Measurements from ENCODE around the gene WNT3A. TPM values are rescaled to one million over a fixed set of nuclear protein-coding genes. Genes with fewer than 3 reads are reported as not detected.
"Not testable (repeated sequence)": the region's sequence is repeated elsewhere in the genome, so short reads cannot be mapped to it uniquely, and the experiment has no call there.

WNT3A gene
- total RNA-seq, 1 donor from 2014 or later: not detected

DNA sequence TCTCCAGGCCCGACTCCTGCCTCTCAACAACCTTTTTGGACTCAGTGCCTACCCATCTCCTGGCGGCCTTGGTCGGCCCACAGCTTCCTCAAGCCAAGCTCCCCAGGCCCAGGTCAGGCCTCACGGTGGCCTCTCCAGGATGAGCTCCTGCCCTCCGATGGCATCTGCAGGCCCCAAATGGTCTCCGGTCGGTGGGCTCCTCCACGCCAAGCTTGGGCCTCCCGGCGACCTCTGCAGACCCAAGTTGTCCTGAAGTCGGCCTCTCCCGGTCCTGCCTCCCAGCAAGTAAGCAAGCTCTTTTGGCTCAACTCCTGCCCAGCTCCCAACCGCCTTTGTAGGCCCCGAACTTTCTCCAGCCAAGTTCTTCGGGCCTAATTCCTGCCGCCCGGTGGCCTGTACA is 35.6 kb upstream of the WNT3A start:
- H3K9me3 Mint-ChIP-seq (ENCODE audit: low read depth); H3K4me3 Mint-ChIP-seq (ENCODE audit: unreplicated experiment); H3K27me3 Mint-ChIP-seq (ENCODE audit: low read depth); H3K27ac Mint-ChIP-seq (ENCODE audit: unreplicated experiment); DNase-seq (ENCODE audit: low spot score); H3K4me1 Mint-ChIP-seq (ENCODE audit: low read depth); H3K36me3 Mint-ChIP-seq (ENCODE audit: low read depth): not testable (repeated sequence)

DNA sequence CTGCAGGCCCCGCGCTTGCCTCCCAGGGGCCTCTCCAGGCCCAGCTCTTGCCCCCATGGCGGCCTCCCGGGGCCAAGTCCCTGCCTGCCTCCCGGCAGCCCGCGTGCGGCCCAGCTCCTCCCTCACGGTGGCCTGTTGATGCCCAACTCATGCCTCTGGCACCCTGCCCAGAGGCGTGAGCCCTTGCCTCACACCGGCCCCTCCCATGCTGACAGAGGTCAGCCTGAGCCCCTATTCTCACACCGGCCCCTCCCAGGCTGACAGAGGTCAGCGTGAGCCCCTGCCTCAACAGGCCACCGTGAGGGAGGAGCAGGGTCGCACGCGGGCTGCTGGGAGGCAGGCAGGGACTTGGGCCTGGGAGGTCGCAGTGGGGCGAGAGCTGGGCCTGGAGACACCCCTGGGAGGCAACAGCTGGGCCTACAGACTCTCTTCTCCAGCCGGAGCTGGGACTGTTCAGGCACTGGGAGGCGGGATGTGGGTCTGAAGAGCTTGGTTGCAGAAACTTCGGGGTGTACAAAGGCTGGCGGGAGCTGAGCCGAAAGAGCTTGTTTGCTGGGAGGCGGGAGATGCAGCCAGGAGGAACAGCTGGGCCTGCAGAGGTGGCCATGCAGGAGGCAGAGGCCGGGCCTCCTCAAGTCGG is 35.0 kb upstream of the WNT3A start:
- H3K36me3 Mint-ChIP-seq (ENCODE audit: low read depth); H3K9me3 Mint-ChIP-seq (ENCODE audit: low read depth); DNase-seq (ENCODE audit: low spot score); H3K4me3 Mint-ChIP-seq (ENCODE audit: unreplicated experiment); H3K4me1 Mint-ChIP-seq (ENCODE audit: low read depth); H3K27me3 Mint-ChIP-seq (ENCODE audit: low read depth): not testable (repeated sequence)
- H3K27ac Mint-ChIP-seq (ENCODE audit: unreplicated experiment): peak overlapping the region; percentile 32

DNA sequence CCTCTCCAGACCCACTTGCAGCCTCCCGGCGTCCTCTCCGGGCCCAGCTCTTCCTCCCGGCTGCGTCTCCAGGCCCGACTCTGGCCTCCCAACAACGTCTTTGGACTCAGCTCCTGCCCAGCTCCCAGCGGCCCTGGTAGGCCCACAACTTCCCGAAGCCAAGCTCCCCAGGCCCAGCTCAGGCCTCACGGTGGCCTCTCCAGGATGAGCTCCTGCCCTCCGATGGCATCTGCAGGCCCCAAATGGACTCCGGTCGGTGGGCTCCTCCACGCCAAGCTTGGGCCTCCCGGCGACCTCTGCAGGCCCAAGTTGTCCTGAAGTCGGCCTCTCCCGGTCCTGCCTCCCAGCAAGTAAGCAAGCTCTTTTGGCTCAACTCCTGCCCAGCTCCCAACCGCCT is 34.5 kb upstream of the WNT3A start:
- H3K4me1 Mint-ChIP-seq (ENCODE audit: low read depth); H3K27ac Mint-ChIP-seq (ENCODE audit: unreplicated experiment); H3K36me3 Mint-ChIP-seq (ENCODE audit: low read depth); H3K4me3 Mint-ChIP-seq (ENCODE audit: unreplicated experiment); DNase-seq (ENCODE audit: low spot score); H3K27me3 Mint-ChIP-seq (ENCODE audit: low read depth); H3K9me3 Mint-ChIP-seq (ENCODE audit: low read depth): not testable (repeated sequence)

DNA sequence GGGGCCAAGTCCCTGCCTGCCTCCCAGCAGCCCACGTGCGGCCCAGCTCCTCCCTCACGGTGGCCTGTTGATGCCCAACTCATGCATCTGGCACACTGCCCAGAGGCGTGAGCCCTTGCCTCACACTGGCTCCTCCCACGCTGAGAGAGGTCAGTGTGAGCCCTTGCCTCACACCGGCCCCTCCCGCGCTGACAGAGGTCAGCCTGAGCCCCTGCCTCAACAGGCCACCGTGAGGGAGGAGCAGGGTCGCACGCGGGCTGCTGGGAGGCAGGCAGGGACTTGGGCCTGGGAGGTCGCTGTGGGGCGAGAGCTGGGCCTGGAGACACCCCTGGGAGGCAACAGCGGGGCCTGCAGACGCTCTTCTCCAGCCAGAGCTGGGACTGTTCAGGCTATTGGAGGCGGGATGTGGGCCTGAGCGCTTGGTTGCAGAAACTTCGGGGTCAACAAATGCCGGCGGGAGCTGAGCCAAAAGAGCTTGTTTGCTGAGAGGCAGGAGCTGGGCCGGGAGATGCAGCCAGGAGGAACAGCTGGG is 33.9 kb upstream of the WNT3A start:
- not testable (repeated sequence) for H3K4me3 Mint-ChIP-seq (ENCODE audit: unreplicated experiment)

DNA sequence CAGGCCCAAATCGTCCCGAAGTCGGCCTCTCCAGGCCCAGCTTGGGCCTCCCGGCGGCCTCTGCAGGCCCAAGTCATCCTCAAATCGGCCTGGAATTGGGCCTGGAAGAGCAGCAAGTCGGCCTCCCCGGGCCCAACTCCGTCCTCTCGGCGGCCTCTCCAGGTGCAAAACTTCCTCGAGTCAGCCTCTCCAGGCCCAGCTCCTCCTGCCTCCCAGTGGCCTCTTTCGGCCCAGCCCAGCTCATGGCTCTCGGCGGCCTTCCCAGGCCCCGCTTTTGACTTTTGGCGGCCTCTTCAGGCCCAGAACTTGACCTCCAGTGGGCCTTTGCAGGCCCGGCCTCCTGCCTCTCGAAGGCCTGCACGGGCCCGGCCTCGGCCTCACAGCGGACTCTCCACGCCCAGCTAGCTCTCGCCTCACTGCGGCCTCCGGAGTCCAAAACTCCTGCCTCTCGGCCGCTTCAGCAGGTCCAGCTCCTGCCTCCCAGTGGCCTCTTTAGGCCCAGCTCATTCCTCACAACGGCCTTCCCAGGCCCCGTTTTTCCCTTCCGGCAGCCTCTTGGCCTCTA is 33.0 kb upstream of the WNT3A start:
- H3K27me3 Mint-ChIP-seq (ENCODE audit: low read depth); H3K27ac Mint-ChIP-seq (ENCODE audit: unreplicated experiment); H3K4me1 Mint-ChIP-seq (ENCODE audit: low read depth); H3K9me3 Mint-ChIP-seq (ENCODE audit: low read depth); H3K36me3 Mint-ChIP-seq (ENCODE audit: low read depth); H3K4me3 Mint-ChIP-seq (ENCODE audit: unreplicated experiment); DNase-seq (ENCODE audit: low spot score): not testable (repeated sequence)

More for the DNA sequence above, 33.9 kb upstream of the WNT3A start:
- not testable (repeated sequence) for H3K9me3 Mint-ChIP-seq (ENCODE audit: low read depth); DNase-seq (ENCODE audit: low spot score); H3K27ac Mint-ChIP-seq (ENCODE audit: unreplicated experiment); H3K36me3 Mint-ChIP-seq (ENCODE audit: low read depth); H3K4me1 Mint-ChIP-seq (ENCODE audit: low read depth); H3K27me3 Mint-ChIP-seq (ENCODE audit: low read depth)

DNA sequence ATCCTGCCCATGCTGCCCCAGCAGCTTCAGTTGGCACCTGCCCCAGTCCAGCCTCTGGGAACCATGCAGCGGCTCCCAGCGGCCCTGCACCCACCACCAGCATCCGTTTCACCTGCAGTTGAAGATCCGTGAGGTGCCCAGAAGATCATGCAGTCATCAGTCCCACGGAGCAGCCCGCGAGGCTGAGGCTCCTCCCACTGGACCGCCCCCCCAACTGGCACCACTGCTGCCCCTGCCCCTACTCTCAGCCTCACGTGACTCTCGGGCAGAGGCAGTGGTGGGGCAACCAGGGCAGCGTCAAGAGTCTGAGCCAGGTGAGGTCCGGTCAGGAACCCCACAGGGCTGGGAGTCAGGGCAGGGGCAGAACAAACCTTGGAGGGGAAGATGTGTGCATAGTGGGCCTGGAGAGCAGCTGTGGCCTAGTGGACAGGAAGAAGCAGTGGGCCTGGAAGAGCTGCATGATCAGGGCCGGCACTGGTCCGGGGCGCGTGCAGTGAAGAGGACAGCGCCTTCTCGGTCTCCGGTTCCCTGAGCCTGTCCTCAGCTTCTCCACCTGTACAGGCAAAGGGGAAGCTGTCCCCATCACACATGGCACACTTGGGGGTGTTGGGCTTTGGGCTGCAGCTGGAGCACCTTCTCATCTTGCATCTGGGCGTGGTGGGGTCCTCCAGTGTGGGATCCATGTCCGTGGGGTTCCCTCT is 31.1 kb upstream of the WNT3A start:
- not testable (repeated sequence) for H3K4me1 Mint-ChIP-seq (ENCODE audit: low read depth); H3K36me3 Mint-ChIP-seq (ENCODE audit: low read depth); H3K9me3 Mint-ChIP-seq (ENCODE audit: low read depth); H3K4me3 Mint-ChIP-seq (ENCODE audit: unreplicated experiment); DNase-seq (ENCODE audit: low spot score); H3K27me3 Mint-ChIP-seq (ENCODE audit: low read depth); H3K27ac Mint-ChIP-seq (ENCODE audit: unreplicated experiment)

DNA sequence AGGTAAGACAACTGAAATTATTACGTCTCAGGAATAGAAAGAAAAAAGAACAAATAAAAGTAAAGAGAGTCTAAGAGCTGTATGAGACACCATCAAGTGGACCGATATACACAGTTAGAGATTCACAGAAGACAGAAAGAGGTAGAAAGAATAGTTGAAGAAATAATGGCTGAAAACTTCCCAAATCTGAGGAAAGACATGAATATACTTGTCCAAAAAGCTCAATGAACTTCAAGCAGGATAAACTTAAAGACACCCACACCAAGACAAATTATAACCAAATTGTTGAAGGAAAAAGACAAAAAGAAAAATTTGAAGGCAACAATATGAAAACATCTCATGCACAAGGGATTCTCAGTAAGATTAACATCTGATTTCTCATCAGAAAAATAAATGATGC is 19.6 kb upstream of the WNT3A start:
- no peak for DNase-seq (ENCODE audit: low spot score)
- peaks cover 4% of the 10 kb centered on the region for H3K36me3 Mint-ChIP-seq (ENCODE audit: low read depth)
- TF ChIP-seq, protein P1, sequence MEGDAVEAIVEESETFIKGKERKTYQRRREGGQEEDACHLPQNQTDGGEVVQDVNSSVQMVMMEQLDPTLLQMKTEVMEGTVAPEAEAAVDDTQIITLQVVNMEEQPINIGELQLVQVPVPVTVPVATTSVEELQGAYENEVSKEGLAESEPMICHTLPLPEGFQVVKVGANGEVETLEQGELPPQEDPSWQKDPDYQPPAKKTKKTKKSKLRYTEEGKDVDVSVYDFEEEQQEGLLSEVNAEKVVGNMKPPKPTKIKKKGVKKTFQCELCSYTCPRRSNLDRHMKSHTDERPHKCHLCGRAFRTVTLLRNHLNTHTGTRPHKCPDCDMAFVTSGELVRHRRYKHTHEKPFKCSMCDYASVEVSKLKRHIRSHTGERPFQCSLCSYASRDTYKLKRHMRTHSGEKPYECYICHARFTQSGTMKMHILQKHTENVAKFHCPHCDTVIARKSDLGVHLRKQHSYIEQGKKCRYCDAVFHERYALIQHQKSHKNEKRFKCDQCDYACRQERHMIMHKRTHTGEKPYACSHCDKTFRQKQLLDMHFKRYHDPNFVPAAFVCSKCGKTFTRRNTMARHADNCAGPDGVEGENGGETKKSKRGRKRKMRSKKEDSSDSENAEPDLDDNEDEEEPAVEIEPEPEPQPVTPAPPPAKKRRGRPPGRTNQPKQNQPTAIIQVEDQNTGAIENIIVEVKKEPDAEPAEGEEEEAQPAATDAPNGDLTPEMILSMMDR (IDR thresholded peaks at IDR 0.05): no peak
- H3K9me3 Mint-ChIP-seq (ENCODE audit: low read depth): peaks cover 15% of the 10 kb centered on the region
- no peaks in the 10 kb centered on the region for H3K4me1 Mint-ChIP-seq (ENCODE audit: low read depth)
- H3K4me3 Mint-ChIP-seq (ENCODE audit: unreplicated experiment): no peak overlapping the region
- H3K27ac Mint-ChIP-seq (ENCODE audit: unreplicated experiment): no peak overlapping the region
- H3K27me3 Mint-ChIP-seq (ENCODE audit: low read depth): peaks cover 31% of the 10 kb centered on the region

DNA sequence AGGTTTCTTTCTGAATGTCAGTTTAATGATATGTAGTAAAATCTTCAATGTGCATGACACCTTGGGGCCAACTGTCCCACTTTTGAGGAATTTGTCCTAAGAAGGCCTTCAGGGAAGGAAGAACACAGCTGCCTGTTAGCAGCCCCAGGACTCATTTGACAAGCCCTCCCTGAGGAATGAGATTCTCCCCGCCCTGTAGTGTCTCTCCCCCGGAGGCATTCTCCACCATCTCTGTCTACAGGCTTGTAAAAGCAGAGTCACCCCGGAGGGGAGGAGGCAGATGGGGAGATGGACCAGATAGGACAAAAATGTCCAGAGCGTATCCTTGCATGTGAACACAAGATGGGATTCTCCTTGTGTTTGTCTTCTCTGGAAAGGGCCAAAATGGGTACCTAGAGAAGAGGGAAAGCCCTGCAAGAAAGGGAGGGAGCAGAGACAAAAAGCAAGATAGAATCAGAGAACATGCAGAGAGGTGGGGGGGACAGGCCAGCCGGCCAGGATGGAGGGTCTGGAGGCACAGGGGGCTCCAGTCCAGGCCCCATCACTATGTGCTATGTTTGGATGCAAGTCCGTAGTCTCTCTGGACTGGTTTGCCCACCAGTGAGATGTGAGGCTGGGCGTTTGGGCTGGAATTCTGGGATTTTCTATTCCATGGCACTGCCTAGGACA is 12.0 kb upstream of the WNT3A start:
- peaks cover 14% of the 10 kb centered on the region for H3K27me3 Mint-ChIP-seq (ENCODE audit: low read depth)
- H3K9me3 Mint-ChIP-seq (ENCODE audit: low read depth): peaks cover 31% of the 10 kb centered on the region
- TF ChIP-seq, protein P1 (IDR thresholded peaks at IDR 0.05): no peak
- H3K36me3 Mint-ChIP-seq (ENCODE audit: low read depth): peaks cover 5% of the 10 kb centered on the region
- H3K27ac Mint-ChIP-seq (ENCODE audit: unreplicated experiment): no peak overlapping the region
- DNase-seq (ENCODE audit: low spot score): no peak
- H3K4me3 Mint-ChIP-seq (ENCODE audit: unreplicated experiment): no peak overlapping the region
- H3K4me1 Mint-ChIP-seq (ENCODE audit: low read depth): no peaks in the 10 kb centered on the region
